Stimulated activated CD8-positive, alpha-beta memory T cell treated with anti-CD3 and anti-CD28 coated beads, Interleukin-12 subunit alpha, Interleukin-12 subunit beta, amount 100 ng/mL, for 24 hours (primary cell): ENCODE data around the gene EIF3D.

Experiments
- DNase-seq: peaks from one replicate; pipeline ENCODE4 v3.0.0-alpha.2; 2020; ENCODE audit errors: extremely low read depth

EIF3D gene

DNA sequence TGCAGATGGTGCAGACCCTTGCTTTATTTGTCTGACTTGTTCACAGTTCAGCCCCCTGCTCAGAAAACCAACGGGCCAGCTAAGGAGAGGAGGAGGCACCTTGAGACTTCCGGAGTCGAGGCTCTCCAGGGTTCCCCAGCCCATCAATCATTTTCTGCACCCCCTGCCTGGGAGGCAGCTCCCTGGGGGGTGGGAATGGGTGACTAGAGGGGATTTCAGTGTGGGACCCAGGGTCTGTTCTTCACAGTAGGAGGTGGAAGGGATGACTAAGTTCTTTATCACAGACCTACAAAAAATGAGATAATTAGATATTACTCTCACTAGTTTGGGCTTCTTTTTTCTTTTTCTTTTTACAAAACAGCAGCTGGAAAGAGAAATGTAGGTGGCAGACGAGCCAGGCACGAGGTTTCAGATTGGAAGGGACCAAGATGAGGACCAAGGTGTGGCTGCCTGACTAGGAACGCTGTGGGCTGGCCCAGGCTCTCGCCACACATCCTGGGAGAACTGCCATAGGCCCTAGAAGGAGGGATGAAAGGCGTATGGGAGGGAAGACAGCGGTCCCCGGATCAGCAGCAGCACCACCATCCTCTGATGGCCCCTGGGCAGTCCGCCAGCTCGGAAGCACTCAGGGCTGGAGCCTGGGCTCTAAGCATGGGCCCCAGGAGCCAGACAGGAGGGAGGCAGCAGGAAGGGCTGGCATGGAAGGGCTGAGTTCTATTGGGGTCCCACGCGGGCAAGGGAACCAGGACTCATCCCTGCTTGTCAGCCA is 61.7 kb downstream of the EIF3D start:
- no peak for DNase-seq

DNA sequence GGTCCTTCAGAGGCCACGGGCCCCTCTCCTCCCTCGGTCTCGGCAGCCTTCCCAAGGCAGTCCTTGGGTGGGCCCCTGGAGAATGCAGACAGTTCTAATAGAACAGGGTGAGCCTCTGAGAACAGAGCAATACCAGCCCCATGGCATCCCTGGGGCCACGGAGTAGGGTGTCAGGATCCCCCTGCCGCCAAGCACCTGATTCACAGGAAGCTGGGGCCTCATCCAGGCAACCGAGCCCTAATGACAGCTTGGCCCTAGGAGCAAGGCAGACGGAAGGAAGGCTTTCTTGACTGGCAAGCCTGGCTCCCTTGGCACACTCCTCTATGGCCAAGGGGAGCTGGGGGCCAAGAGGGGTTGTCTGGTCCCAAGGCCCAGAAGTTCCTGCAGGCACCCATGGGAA is 62.7 kb downstream of the EIF3D start:
- no peak for DNase-seq

DNA sequence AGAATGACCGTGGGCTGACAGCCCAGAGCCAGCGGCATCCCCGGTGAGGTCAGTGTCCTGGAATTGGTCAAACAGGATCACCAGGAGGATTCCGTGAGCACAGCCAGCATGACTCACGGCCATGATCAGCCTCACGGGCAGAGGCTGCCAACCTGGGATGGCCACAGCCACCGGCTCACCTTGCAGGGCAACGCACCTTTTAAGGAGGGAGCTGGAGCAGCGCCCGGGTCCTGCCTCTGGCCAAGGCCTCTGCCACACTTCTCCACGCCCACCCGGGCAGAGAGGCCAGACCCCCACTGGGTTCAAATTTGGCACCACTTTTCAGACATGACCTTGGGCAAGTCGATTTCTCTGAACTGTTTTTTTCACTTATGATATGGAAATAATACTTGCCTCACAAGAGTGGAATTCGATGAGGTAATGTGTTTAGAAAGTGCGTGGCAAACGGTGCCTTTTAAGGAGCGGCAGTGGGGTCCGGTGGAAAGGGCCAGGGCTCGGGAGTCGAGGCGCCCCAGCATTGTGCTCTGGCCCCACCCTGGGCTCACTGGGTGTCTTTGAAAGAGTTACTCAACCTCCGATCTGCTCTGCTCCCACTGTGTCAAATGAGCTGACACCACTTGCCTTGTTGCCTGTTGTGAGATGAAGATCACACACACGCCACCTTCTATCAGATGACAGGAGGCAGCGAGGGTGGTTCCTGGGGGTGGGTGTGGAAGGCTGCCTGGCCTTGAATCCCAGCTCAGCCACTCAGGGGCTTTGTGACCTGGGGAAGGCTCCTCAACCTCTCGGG is 63.5 kb downstream of the EIF3D start:
- no peak for DNase-seq

DNA sequence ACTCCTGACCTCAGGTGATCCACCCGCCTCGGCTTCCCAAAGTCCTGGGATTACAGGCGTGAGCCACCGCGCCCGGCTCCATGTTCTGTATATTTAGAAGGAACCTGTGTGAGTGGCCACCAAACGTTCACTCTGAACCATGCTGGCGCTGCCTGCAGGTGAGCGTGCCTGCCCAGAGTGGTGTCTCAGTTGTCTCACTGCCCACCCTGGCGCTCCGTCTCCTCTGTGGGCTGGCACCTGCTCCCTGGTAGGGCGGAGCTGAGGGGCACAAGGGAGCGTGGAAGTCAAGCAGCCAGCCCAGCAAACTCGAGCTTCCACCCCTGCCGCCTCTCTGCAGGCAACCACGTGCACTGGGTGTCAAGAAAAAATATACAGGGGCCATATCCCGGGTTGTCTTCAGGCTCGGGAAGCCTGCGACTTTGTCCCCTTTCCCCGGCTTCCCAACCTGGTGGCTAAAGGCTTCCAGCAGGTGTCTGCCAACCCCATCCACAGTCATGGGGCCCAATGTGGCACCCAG is 64.2 kb downstream of the EIF3D start:
- DNase-seq: no peak

DNA sequence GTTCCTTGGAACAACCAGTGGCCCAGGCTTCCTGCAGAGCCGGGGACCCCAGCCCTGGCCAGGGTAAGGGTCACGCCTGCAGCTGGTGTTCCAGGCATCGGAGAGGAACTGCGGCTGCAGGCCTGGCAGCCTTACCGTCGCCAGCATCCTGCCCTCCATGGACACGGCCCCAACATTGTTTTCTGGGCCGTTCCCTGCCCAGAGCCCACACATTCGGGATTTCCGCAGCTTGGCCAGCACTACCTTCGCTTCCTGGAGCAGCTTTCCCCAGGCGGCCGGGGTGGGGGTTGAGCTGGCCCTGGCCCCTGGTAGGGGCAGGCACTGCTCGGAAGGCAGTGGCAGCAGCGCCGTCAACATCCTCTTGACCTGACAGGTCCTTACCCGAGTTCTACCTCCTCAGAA is 65.2 kb downstream of the EIF3D start:
- DNase-seq: no peak

DNA sequence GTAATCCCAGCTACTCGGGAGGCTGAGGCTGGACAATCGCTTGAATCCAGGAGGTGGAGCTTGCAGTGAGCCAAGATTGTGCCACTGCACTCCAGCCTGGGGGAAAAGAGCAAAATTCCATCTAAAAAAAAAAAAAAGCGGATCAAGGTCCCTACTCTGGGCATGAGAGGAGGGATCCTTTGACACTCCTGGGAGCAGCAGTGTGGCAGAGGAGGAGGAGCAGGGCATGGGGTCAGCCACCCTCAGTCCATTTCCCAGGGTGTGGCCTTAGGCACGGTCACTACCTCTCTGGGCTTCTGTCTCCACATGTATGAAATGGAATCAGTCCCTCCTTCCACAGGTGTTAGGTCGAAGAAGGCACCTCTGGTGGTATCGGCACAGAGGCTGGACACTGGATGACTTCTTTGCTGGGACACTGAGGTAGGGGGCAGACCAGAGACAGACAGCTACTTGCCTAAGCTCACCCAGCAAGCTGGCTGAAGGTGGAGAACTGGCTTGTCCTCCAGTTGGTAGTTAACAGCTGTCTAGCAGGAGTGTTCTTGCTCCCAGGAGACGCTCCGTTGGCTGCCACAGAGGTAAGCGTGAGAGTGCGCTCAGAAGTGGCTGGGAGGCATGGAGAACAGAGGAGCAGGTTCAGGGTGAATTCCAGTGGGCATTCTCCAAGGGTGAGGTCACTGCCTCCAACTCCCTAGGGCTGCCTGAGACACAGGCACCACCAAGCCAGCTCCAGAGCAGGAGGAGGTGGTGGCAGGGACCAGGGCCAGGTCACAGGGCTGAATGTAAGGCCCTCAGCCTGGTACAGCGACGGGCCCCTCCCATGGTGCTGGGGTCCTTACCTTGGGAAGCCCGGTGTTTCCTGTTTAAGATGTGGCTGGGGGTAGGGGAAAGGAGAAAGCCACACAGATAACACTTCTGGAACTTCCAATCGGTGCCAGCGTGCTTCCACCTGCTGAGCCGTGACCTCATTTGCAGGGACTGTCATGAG is 67.0 kb downstream of the EIF3D start:
- no peak for DNase-seq
